Activated CD8-positive, alpha-beta memory T cell treated with anti-CD3 and anti-CD28 coated beads for 4 hours (primary cell): ENCODE results near the gene PSAT1.
"Not testable (repeated sequence)": the region's sequence is repeated elsewhere in the genome, so short reads cannot be mapped to it uniquely, and the experiment has no call there.

Experiments
- DNase-seq, 2 donors: peaks; one replicate each; pipeline ENCODE4 v3.0.0-alpha.2; 2020; ENCODE audit warnings: low read depth in 2 of 2

Gene PSAT1

DNA sequence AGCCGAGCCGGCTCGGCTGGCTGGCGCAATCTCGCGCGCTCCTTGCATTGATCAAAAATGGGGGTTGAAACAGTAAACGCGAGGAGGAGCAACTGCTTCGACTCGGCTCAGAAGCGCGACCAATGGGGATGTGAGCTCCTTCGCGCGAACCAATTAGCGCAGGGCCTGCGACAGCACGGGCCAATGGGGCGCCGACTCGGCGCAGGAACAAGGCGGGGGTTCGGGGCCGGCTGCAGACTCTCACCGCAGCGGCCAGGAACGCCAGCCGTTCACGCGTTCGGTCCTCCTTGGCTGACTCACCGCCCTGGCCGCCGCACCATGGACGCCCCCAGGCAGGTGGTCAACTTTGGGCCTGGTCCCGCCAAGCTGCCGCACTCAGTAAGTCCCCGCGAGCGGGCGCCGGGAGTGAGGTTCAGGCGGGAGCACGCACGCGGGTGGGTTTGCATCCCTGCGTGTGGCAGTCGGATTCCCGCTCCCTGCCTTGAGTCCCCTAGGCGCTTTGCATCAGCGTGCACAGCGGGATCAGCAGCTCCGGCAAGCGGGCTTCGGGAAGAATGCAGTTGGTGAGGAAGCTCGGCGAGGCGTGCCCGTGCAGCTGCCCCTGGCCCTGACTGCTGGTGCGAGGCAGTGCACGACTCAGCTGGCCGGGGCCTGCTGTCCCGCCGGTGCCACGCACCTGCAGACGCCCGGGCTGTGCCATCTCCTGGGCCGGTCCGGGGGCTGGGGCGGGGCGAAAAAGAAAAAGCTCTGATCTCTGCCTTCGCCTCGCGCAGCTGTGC, at the start of gene PSAT1:
TSS of gene PSAT1 (plus strand) at position 233 of the 779 bp plus-strand sequence. CDS start at position 319, 86 bp downstream.
- peak; percentile 66 to 82 for DNase-seq

DNA sequence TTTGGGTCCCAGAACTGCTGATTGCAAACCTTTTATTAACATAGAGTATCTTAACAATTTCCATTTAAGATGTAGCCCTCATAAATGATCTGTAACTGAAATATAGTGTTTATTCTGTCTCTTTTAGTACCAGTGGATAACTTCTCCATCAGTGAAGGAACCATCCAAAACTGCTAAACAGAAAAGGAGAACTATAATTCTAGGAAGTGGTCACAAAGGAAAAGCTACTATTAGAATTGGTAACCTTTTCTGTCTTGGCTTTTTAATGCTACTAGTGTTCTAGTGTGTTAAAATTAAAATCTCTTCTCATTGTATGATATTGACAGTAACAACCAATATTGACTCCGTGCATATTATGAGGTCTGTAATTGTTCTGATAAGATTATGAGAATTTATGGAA, 48.3 kb upstream of the PSAT1 start:
- DNase-seq = no peak

- DNase-seq = no peak
Measured at GRCh38 chr9:78249542-78249941, 47.4 kb upstream of the PSAT1 start.

DNA sequence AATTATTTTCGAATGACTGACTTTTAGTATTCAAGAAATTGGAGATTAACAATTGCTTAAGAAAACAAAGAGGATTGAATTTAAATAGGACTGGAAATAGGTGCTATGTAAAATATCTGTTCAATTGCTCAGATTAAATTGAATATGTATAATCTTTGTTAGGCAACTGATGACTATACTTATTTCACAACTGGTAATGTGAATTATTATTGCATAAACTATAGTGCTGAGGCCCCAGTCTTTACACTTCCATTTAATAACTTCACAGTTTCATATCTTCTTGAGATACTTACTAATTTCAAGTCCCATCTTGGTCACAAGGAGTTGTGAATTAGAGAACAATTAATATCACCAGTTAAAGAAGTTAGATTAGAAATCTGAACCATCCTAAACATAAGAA, 44.3 kb upstream of the PSAT1 start:
- no peak for DNase-seq

- DNase-seq = no peak
Measured at GRCh38 chr9:78253285-78253684, 43.6 kb upstream of the PSAT1 start.

- no peak for DNase-seq
Measured at GRCh38 chr9:78261403-78262001, 35.4 kb upstream of the PSAT1 start.

GRCh38 chr9:78262655-78263054, 34.3 kb upstream of the PSAT1 start:
- DNase-seq = no peak

DNA sequence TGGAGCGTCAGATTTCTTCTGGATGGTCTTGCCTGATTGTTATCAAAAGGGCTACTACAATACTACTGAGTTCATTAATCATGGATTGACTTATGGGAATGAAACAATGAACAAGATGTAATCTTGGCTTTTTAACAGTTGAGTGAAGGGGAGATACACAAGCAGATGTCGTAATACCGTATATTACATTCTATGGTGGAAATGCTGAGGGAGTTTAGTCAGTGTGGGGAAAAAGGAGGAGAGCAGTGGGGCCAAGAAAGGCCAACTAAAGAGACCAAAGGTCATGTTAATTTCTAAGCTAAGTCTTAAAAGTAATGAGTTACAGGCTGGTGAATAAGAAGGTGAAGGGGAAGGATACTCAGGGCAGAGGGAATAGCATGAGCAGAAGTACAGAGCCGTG, 29.0 kb upstream of the PSAT1 start:
- DNase-seq = no peak

GRCh38 chr9:78269784-78270183, 27.1 kb upstream of the PSAT1 start:
- DNase-seq = no peak

- no peak for DNase-seq
Measured at GRCh38 chr9:78272307-78272706, 24.6 kb upstream of the PSAT1 start.

- DNase-seq = no peak
Measured at GRCh38 chr9:78273761-78274160, 23.2 kb upstream of the PSAT1 start.

GRCh38 chr9:78278177-78278777, 18.6 kb upstream of the PSAT1 start:
- no peak for DNase-seq

- DNase-seq = no peak
Measured at GRCh38 chr9:78278801-78279200, 18.1 kb upstream of the PSAT1 start.

DNA sequence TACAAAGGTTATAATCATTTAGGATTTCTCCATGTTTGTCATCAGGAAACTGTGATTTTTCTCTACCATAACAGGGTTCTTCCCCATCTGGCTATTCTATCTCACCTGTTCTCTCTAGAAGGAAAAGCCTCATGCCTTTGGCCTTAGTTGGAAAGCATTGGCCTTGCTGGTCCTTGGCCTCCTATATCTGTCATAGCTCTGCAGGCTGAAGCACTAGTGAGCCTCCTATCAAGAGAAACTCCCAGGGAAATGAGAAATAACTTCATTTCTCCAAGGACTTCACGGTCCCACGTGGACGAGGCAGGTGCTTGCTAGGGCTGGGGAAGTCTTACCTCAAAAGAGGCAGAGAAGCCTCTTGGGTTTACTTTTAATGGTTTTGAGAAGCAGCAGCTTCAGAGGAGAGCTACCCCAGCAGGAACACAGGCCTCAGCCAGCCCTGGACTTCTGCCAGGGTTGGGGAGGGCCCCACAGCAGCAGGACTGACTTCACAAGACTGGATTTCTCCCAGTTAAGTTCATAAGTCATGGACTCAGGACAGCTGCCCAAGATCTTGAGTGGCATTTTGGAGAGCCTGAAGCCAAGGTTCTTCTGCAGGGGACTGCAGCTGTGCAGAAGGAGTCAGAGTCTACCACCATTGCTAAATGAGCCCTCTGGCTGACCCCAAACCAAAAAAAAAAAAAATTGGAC, 15.8 kb upstream of the PSAT1 start:
- DNase-seq = no peak

DNA sequence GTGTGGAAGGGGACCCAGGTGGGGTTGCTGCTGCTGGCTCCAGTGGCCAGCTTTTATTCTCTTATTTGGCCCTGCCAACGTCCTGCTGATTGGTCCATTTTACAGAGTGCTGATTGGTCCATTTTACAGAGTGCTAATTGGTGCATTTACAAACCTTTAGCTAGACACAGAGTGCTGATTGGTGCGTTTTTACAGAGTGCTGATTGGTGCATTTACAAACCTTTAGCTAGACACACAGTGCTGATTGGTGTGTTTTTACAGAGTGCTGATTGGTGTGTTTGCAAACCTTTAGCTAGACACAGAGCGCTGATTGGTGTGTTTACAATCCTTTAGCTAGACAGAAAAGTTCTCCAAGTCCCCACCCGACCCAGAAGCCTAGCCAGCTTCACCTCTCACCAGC, 12.7 kb upstream of the PSAT1 start:
- not testable (repeated sequence) for DNase-seq

DNA sequence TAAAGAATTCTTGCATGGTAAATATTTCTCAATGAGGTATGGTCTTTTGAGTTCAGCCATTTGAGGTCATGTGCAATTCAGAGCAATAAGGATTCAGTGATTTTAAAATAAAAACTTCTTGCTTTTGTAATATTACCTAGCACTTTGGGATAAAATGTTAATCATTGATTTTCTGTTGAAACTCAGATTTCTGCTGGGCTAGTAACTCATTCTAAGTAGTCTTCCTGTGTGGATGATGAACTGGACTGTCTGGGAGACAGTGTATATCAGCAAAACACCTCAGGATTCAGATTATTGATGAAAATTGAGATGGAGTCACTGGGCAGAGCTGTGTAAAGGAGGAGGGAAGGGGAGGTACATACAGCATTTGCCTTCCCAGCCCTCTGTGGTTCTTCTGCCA, 10.8 kb upstream of the PSAT1 start:
- DNase-seq = no peak

DNA sequence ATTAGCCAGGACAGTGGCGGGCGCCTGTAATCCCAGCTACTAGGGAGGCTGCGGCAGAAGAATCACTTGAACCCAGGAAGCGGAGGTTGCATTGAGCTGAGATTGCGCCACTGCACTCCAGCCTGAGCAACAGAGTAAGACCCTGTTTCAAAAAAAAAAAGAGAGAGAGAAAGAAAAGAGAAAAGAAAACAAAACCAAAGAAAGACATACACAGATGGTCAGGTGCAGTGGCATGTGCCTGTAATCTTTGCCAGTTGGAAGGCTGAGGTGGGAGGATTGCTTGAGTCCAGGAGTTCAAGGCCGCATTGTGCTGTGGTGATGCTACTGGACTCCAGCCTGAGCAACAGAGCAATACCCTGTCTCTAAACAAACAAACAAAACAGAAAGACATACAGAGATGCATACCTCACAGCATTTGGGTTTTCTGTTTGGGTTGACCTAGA, 10.0 kb upstream of the PSAT1 start:
- no peak for DNase-seq

GRCh38 chr9:78288214-78288892, 8.6 kb upstream of the PSAT1 start:
- no peak for DNase-seq

DNA sequence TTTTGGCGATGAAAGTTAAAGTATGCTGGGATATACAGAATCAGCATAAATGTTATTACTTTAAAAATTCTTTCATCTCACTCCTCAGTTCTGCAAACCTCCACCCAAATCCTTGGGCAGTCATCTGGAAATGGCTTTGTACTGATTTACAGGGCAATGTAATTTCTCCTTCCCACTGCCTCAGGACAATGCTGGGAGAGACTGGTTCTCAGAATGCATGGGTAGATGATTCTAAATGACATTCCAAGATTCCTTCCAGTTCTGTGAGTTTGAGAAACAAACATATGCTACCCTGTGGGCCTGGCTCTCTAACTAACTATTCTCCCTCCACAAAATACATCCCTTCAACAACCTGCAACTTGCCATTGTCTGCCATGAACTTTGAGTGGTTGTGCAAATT, 7.5 kb upstream of the PSAT1 start:
- DNase-seq = no peak

GRCh38 chr9:78291240-78291925, 5.5 kb upstream of the PSAT1 start:
- DNase-seq = no peak

GRCh38 chr9:78292026-78292425, 4.9 kb upstream of the PSAT1 start:
- no peak for DNase-seq
